ENCODE data around the gene DIAPH3.

DIAPH3 gene

DNA sequence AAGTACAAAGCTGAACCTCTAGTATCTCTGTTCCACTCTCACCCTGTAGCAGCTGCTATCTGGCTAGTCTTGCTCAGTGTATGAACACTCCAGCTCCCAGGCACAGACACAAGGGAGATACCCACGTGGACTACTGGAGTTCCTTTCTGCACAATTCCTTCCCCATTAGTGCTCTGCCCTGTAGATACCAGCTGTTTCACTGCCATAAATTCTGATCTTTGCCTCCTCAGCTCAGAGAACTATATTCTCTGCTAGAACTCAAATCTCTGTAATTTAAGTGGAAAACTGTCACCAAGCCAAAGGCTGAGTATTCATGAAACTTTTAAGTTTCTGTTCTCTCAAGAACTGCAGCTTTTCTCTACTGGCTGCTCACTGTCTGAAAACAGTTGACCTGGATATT lies 273.7 kb downstream of the DIAPH3 start:
- CTCF ChIA-PET: no interaction called here
- DNase-seq (ENCODE audit: low spot score): no peak
- TF ChIP-seq, protein P1, sequence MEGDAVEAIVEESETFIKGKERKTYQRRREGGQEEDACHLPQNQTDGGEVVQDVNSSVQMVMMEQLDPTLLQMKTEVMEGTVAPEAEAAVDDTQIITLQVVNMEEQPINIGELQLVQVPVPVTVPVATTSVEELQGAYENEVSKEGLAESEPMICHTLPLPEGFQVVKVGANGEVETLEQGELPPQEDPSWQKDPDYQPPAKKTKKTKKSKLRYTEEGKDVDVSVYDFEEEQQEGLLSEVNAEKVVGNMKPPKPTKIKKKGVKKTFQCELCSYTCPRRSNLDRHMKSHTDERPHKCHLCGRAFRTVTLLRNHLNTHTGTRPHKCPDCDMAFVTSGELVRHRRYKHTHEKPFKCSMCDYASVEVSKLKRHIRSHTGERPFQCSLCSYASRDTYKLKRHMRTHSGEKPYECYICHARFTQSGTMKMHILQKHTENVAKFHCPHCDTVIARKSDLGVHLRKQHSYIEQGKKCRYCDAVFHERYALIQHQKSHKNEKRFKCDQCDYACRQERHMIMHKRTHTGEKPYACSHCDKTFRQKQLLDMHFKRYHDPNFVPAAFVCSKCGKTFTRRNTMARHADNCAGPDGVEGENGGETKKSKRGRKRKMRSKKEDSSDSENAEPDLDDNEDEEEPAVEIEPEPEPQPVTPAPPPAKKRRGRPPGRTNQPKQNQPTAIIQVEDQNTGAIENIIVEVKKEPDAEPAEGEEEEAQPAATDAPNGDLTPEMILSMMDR (conservative IDR thresholded peaks at IDR 0.05; ENCODE audit: low read depth): no peak
- POLR2A ChIA-PET (ENCODE audit: low non-redundant PET): interaction anchor here (0.6 kb wide), 1 partner anchor 648 kb away, joined by 3 read pairs; no protein-coding TSS in a partner anchor
- no peak overlapping the region for H3K27ac ChIP-seq

DNA sequence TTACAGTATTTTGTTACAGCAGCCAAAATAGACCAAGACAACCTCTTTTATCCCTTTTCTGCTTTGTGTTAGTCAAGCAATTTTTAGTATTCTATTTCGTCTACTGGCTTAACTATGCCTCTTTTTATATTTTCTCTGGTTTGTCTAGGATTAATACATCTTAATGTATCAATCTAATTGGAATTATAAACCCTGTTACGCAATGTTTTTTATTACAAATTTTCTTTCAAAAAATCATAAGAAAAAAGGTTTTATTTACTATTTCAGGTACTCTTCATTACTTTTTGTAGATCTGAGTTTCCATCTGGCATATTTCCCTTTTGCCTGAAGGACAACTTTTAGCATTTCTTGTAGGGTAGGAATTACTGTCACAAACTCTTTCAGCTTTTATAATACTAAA lies 275.3 kb downstream of the DIAPH3 start:
- no peak for DNase-seq (ENCODE audit: low spot score)
- no peak overlapping the region for H3K27ac ChIP-seq
- TF ChIP-seq, protein P1 (conservative IDR thresholded peaks at IDR 0.05; ENCODE audit: low read depth): no peak
- ChIA-PET POLR2A (ENCODE audit: low non-redundant PET) (no interaction called here), CTCF (no interaction called here)

- ChIA-PET POLR2A (ENCODE audit: low non-redundant PET) (no interaction called here), CTCF (no interaction called here)
- TF ChIP-seq, protein P1 (conservative IDR thresholded peaks at IDR 0.05; ENCODE audit: low read depth): no peak
- DNase-seq (ENCODE audit: low spot score): no peak
- no peak overlapping the region for H3K27ac ChIP-seq
These were observed 278.7 kb downstream of the DIAPH3 start for GRCh38 chr13:59885076-59885475.

GRCh38 chr13:59883885-59884284 lies 279.8 kb downstream of the DIAPH3 start:
- POLR2A ChIA-PET (ENCODE audit: low non-redundant PET): no interaction called here
- TF ChIP-seq, protein P1 (conservative IDR thresholded peaks at IDR 0.05; ENCODE audit: low read depth): no peak

DNA sequence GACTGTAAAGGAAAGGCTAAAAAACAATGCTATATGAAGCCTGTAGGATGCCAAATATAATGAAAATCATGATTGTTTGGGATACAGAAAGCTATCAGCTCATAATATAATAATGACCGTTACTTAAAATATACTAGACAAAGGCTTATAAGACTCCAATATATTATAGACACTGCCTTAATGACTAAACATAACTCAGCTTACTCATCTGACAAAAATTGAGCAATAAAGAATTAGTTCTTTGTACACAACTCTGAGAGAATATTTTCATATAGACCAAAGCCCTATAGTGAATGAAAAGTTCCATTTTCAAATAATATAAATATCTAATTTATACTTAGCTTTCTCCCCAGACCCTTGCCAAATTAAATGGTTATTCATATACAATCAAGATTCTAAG lies 283.3 kb downstream of the DIAPH3 start:
- POLR2A ChIA-PET (ENCODE audit: low non-redundant PET): no interaction called here
- CTCF ChIA-PET: no interaction called here
- TF ChIP-seq, protein P1 (conservative IDR thresholded peaks at IDR 0.05; ENCODE audit: low read depth): no peak
- no peak for DNase-seq (ENCODE audit: low spot score)
- no peak overlapping the region for H3K27ac ChIP-seq

More at GRCh38 chr13:59883885-59884284, 279.8 kb downstream of the DIAPH3 start:
- CTCF ChIA-PET: no interaction called here
- no peak overlapping the region for H3K27ac ChIP-seq
- no peak for DNase-seq (ENCODE audit: low spot score)

- DNase-seq (ENCODE audit: low spot score): no peak
- no peak overlapping the region for H3K27ac ChIP-seq
- CTCF ChIA-PET: no interaction called here
- POLR2A ChIA-PET (ENCODE audit: low non-redundant PET): no interaction called here
- TF ChIP-seq, protein P1 (conservative IDR thresholded peaks at IDR 0.05; ENCODE audit: low read depth): no peak
These were observed 284.4 kb downstream of the DIAPH3 start for GRCh38 chr13:59879281-59879680.

DNA sequence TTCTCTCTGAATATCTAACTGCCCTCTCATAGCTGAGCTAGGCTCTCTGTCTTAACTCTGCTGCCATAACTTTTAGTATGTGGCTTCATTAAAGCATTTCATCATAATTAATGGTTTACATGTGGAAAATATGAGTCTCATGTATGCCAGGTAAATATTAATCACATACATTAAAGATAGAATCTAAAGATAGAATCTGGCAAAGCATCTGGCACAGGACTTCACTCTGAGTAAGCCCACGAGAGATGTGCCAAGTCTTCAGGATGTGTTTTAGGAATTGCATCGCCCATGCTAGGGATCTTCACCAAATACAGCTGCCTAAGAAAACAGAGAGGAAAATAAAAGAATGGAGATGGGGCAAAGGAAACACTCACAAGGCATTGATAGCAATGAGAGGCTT lies 285.8 kb downstream of the DIAPH3 start:
- ChIA-PET POLR2A (ENCODE audit: low non-redundant PET) (no interaction called here), CTCF (no interaction called here)
- DNase-seq (ENCODE audit: low spot score): no peak
- no peak overlapping the region for H3K27ac ChIP-seq
- TF ChIP-seq, protein P1 (conservative IDR thresholded peaks at IDR 0.05; ENCODE audit: low read depth): no peak

Measured in RWPE1 (cell line).